Subcutaneous adipose tissue (tissue), 4 donors: ENCODE results near the gene RNF217. TPM values are rescaled to one million over a fixed set of nuclear protein-coding genes. Genes with fewer than 3 reads are reported as not detected.

Source experiments
- CTCF ChIP-seq: fragments of 450-650 bp; IDR thresholded peaks from one replicate; pipeline ENCODE4 v1.5.1; 2016; ENCODE audit warnings: low read depth, mild to moderate bottlenecking, control low read depth, antibody characterized with exemption, moderate library complexity
- total RNA-seq, 4 donors: library from RNA; depleted of rRNA; stranded (reverse); fragments of >200 nt; gene quantifications; one replicate each; pipeline ENCODE4 v1.1.0, GENCODE V29; 2016

RNF217 gene
- total RNA-seq, 4 donors from 2014 or later, result 41.8 to 69.5 (median 47.2) TPM

- no peak for TF ChIP-seq CTCF
Measured at GRCh38 chr6:125116170-125116569, 153.9 kb downstream of the RNF217 start.

GRCh38 chr6:125116710-125117109 lies 154.5 kb downstream of the RNF217 start:
- TF ChIP-seq CTCF, result no peak

- TF ChIP-seq CTCF, result no peak
Measured at GRCh38 chr6:125117818-125118217, 155.6 kb downstream of the RNF217 start.

GRCh38 chr6:125120054-125120590 lies 157.9 kb downstream of the RNF217 start:
- no peak for TF ChIP-seq CTCF

- TF ChIP-seq CTCF, result no peak
Measured at GRCh38 chr6:125121894-125122293, 159.7 kb downstream of the RNF217 start.

- TF ChIP-seq CTCF, result no peak
Measured at GRCh38 chr6:125123051-125123450, 160.8 kb downstream of the RNF217 start.

- no peak for TF ChIP-seq CTCF
Measured at GRCh38 chr6:125123468-125124048, 161.3 kb downstream of the RNF217 start.
